K562 (cell line): ENCODE data around the gene SPATA16. TPM values are rescaled to one million over a fixed set of nuclear protein-coding genes. Genes with fewer than 3 reads are reported as not detected.

Experiments used
- ATAC-seq: fragments of 200-7000 bp; cut with Tn5 transposase; 3 replicates; pipeline ENCODE4 v1.9.1; 2020; ENCODE audit warnings: moderate library complexity
- BruUV-seq: library from RNA; stranded (reverse); fragments of 400-500 nt; replicated peaks from 2 replicates; lab custom pipeline; 2021; lab: Mats Ljungman, UMichigan
- CTCF ChIA-PET: fragments of 300-600 bp; formaldehyde crosslinking; extraction: SDS; loops from one replicate; lab custom pipeline; 2021; ENCODE audit warnings: low intra/inter-chr PET ratio; lab: Yijun Ruan, JAX
- POLR2A ChIA-PET: fragments of 300-600, 350-650 bp; sonication (Branson Sonifier 250); formaldehyde crosslinking; extraction: SDS; loops from one replicate; lab custom pipeline; 2021; ENCODE audit warnings: antibody characterized with exemption, inconsistent platforms; lab: Yijun Ruan, JAX
- DNase-seq, 4 experiments: peaks; one replicate each; pipeline versions ENCODE4 v3.0.0 to v3.0.0-alpha.2; 2011 to 2018; ENCODE audit warnings: low spot score in 3 of 4, mixed read lengths in 3 of 4; ENCODE audit errors: extremely low read depth in 1 of 4
- FAIRE-seq: peaks from 2 replicates; lab custom pipeline; 2011; peaks lifted over from hg19 to GRCh38; lab: Jason Lieb, UNC
- H2AFZ ChIP-seq: 2 replicates; pipeline ENCODE4 v1.6.0; 2011; ENCODE audit warnings: low read depth, low read length, control low read depth, inconsistent platforms
- H3K27ac ChIP-seq: fragments of 200-600 bp; 3 replicates; pipeline ENCODE4 v1.8.0; 2011; ENCODE audit warnings: low read depth, mild to moderate bottlenecking, control low read depth, inconsistent platforms, low read length, moderate library complexity, mixed read lengths; ENCODE audit errors: extremely low read depth
- H3K27me3 ChIP-seq, 2 experiments: fragments of 300-600 bp in 1 of 2; 2 replicates in 1 of 2; 3 replicates in 1 of 2; pipeline versions ENCODE4 v1.6.0 to v1.8.0; 2011; ENCODE audit warnings: inconsistent platforms in 2 of 2, low read length in 2 of 2, mild to moderate bottlenecking in 1 of 2, mixed read lengths in 1 of 2, moderate library complexity in 1 of 2; ENCODE audit not compliant: control insufficient read depth in 2 of 2, insufficient read depth in 2 of 2
- H3K36me3 ChIP-seq: fragments of 300-600 bp; 3 replicates; pipeline ENCODE4 v1.8.0; 2011; ENCODE audit warnings: mild to moderate bottlenecking, low read length, inconsistent platforms; ENCODE audit not compliant: control insufficient read depth, insufficient read depth
- H3K4me1 ChIP-seq, 2 experiments: fragments of 200-600 bp in 1 of 2; replicated peaks in 1 of 2; 2 replicates in 1 of 2; 3 replicates in 1 of 2; pipeline versions ENCODE4 v1.5.1 to v1.8.0; 2011; ENCODE audit warnings: inconsistent platforms in 2 of 2, low read length in 2 of 2, mild to moderate bottlenecking in 1 of 2, mixed read lengths in 1 of 2, moderate library complexity in 1 of 2; ENCODE audit not compliant: control insufficient read depth in 2 of 2, insufficient read depth in 2 of 2
- H3K4me2 ChIP-seq: 2 replicates; pipeline ENCODE4 v1.6.1; 2011; ENCODE audit warnings: low read length, control low read depth, inconsistent platforms, mixed read lengths; ENCODE audit not compliant: insufficient read depth
- H3K4me3 ChIP-seq: fragments of 200-600 bp; sonication (generic), shearing (Covaris generic); 2 replicates; pipeline ENCODE4 v1.5.1; 2016; ENCODE audit warnings: control low read depth, inconsistent platforms
- H3K79me2 ChIP-seq: fragments of 200-600 bp; 3 replicates; pipeline ENCODE4 v1.8.0; 2011; ENCODE audit warnings: low read length, inconsistent platforms; ENCODE audit not compliant: control insufficient read depth, insufficient read depth
- H3K9ac ChIP-seq, 2 experiments: 2 replicates each; pipeline versions ENCODE4 v1.6.0 to v1.6.1; 2011; ENCODE audit warnings: low read depth in 2 of 2, low read length in 2 of 2, control low read depth in 1 of 2, inconsistent platforms in 1 of 2, mild to moderate bottlenecking in 1 of 2, mixed read lengths in 1 of 2; ENCODE audit not compliant: insufficient read depth in 1 of 2
- H3K9me1 ChIP-seq: one replicate; pipeline ENCODE4 v1.6.0; 2011; ENCODE audit warnings: inconsistent platforms, mild to moderate bottlenecking, low read length, moderate library complexity; ENCODE audit not compliant: control insufficient read depth, insufficient read depth
- H3K9me3 ChIP-seq: replicated peaks from 2 replicates; pipeline ENCODE4 v1.5.1; 2011; ENCODE audit warnings: low read depth, low read length, inconsistent platforms; ENCODE audit not compliant: control insufficient read depth, insufficient read depth
- H4K20me1 ChIP-seq: replicated peaks from 2 replicates; pipeline ENCODE4 v1.6.1; 2011; ENCODE audit warnings: low read length, inconsistent platforms, mixed read lengths; ENCODE audit not compliant: control insufficient read depth, insufficient read depth
- BCLAF1 ChIP-seq, 2 experiments: fragments of 450-650 bp in 1 of 2; IDR thresholded peaks; 2 replicates each; pipeline ENCODE4 v1.6.1; 2011 to 2017; ENCODE audit warnings: low read depth in 2 of 2, antibody characterized with exemption in 1 of 2, borderline replicate concordance in 1 of 2, low read length in 1 of 2, mild to moderate bottlenecking in 1 of 2, mixed read lengths in 1 of 2; ENCODE audit not compliant: control insufficient read depth in 1 of 2
- BRF1 ChIP-seq: IDR thresholded peaks from 3 replicates; pipeline ENCODE4 v1.6.1; 2011; ENCODE audit warnings: borderline replicate concordance, mild to moderate bottlenecking; ENCODE audit not compliant: insufficient read length; ENCODE audit errors: extremely low read depth
- KDM5B ChIP-seq: fragments of 200-600 bp; sonication (generic); IDR thresholded peaks from 2 replicates; pipeline ENCODE4 v1.6.1; 2012; ENCODE audit warnings: low read depth, mild to moderate bottlenecking, moderate library complexity, low read length, control low read depth, inconsistent platforms; ENCODE audit not compliant: insufficient replicate concordance
- RBFOX2 ChIP-seq: fragments of 200-400 bp; formaldehyde crosslinking; IDR thresholded peaks from 2 replicates; pipeline ENCODE4 v1.6.1; 2017; ENCODE audit warnings: low read depth, mild to moderate bottlenecking, low read length, moderate library complexity
- SAFB2 ChIP-seq: fragments of 200-400 bp; formaldehyde crosslinking; IDR thresholded peaks from 2 replicates; pipeline ENCODE4 v1.6.1; 2018; ENCODE audit warnings: borderline replicate concordance, low read length, low read depth, moderate library complexity; ENCODE audit not compliant: severe bottlenecking
- WGBS: fragments of 100-300 bp; shearing (Covaris generic); methylation state at CpG from one replicate; pipeline ENCODE4 v1.1.6; 2016; ENCODE audit warnings: low coverage, mixed read lengths; ENCODE audit not compliant: insufficient coverage; ENCODE audit errors: missing lambda C conversion rate; 5-methylcytosine and 5-hydroxymethylcytosine counted together
- in situ Hi-C: fragments of 300-500 bp; cut with MboI; formaldehyde crosslinking; loops from 4 replicates; pipeline ENCODE4 v1.15.0; 2018; ENCODE audit warnings: inconsistent platforms, mixed read lengths
- intact Hi-C: fragments of 100-400 bp; cut with micrococcal nuclease; formaldehyde crosslinking; loops from 2 replicates; pipeline ENCODE4 v1.14.2; 2022
- polyA plus RNA-seq, 8 experiments: library from polyadenylated mRNA; depleted of rRNA in 4 of 8; stranded (reverse) in 5 of 8; unstranded in 3 of 8; fragments of >200 nt; fragmentation: Nextera tagmentation in 2 of 8; fragmentation: Illumina TruSeq in 1 of 8; extraction: Ambion mirVana in 2 of 8; extraction: Trizol in 1 of 8; gene quantifications; 2 replicates each; pipeline versions ENCODE4 v1.2.1 to v1.2.3, GENCODE V29; 2011 to 2014; ENCODE audit warnings: inconsistent platforms in 1 of 8, missing spikeins in 1 of 8
- total RNA-seq, 7 experiments: library from RNA; depleted of rRNA in 6 of 7; stranded (reverse); fragments of >200 nt in 6 of 7; fragmentation: Illumina TruSeq in 2 of 7; extraction: Trizol in 2 of 7; gene quantifications; 2 replicates each; pipeline versions ENCODE4 v1.2.1 to v1.2.3, GENCODE V29; 2011 to 2021; ENCODE audit warnings: low replicate concordance in 1 of 7
- TF ChIP-seq, protein P1 (sequence below): fragments of 450-650 bp; IDR thresholded peaks from 2 replicates; pipeline ENCODE4 v1.6.1; 2018; ENCODE audit not compliant: partially characterized antibody
- TF ChIP-seq, protein P2 (sequence below), 2 experiments: fragments of 450-650 bp; conservative IDR thresholded peaks; 2 replicates each; pipeline ENCODE4 v1.6.1; 2017; ENCODE audit warnings: mild to moderate bottlenecking in 2 of 2, moderate library complexity in 2 of 2
- TF ChIP-seq, protein P3 (sequence below): fragments of 250-450 bp; sonication (Bioruptor Pico); IDR thresholded peaks from 2 replicates; pipeline ENCODE4 v1.5.0; 2020; ENCODE audit warnings: mild to moderate bottlenecking, borderline replicate concordance

Gene SPATA16
- total and polyA plus RNA-seq, 9 of the 15 experiments (the other 6 are each of a cell fraction or from before 2014, with no cell fraction given) = not detected

DNA sequence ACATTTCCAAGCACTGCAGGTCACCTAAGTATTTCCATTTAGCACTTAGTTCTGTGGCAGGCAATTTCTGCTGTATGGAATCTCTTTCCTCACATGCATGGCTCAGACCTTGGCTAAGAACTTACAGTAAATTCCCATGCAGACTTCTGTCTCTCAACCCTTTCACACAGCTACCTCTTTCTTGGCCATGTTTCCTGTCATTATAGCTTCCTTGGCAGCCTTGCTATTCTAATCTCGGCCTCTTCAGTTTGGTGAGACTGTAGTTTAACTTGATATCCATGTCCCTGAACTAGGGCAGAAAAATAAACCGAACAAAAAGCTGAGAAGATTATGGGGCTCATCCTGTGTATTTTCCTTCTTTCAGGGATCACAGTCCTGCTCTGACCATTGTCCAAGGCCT is 96.0 kb downstream of the SPATA16 start (continued):
- TF ChIP-seq, protein P1, sequence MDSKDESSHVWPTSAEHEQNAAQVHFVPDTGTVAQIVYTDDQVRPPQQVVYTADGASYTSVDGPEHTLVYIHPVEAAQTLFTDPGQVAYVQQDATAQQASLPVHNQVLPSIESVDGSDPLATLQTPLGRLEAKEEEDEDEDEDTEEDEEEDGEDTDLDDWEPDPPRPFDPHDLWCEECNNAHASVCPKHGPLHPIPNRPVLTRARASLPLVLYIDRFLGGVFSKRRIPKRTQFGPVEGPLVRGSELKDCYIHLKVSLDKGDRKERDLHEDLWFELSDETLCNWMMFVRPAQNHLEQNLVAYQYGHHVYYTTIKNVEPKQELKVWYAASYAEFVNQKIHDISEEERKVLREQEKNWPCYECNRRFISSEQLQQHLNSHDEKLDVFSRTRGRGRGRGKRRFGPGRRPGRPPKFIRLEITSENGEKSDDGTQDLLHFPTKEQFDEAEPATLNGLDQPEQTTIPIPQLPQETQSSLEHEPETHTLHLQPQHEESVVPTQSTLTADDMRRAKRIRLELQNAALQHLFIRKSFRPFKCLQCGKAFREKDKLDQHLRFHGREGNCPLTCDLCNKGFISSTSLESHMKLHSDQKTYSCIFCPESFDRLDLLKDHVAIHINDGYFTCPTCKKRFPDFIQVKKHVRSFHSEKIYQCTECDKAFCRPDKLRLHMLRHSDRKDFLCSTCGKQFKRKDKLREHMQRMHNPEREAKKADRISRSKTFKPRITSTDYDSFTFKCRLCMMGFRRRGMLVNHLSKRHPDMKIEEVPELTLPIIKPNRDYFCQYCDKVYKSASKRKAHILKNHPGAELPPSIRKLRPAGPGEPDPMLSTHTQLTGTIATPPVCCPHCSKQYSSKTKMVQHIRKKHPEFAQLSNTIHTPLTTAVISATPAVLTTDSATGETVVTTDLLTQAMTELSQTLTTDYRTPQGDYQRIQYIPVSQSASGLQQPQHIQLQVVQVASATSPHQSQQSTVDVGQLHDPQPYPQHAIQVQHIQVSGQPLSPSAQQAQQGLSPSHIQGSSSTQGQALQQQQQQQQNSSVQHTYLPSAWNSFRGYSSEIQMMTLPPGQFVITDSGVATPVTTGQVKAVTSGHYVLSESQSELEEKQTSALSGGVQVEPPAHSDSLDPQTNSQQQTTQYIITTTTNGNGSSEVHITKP = no peak
- no peak for TF ChIP-seq RBFOX2
- TF ChIP-seq BRF1 = no peak

DNA sequence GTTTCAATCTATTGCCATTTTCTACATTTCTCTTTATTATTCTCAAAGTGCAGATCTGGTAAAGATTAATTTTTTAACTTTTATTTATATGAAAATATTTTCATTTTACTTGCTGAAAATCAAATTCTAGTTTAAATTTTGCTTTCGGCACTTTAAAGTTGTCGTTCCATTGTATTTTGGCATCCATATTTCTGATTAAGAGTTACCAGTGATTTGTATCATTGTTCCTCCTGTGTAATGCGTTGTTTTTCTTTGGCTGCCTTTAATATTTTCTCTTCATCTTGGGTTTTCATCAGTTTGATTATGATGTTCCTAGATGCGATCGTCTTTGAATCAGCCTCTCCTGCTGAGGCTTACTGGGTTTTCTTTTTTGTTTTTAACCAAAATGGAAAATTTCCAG is 97.3 kb downstream of the SPATA16 start:
- Histone ChIP-seq H4K20me1 (no peaks in the 10 kb centered on the region), H3K9me3 (no peaks in the 10 kb centered on the region), H3K36me3 (no peaks in the 10 kb centered on the region), H3K79me2 (no peaks in the 10 kb centered on the region), H3K9me1 (no peaks in the 10 kb centered on the region), H3K4me3 (no peak overlapping the region), H3K4me1 (no peaks in the 10 kb centered on the region), H3K9ac (no peak overlapping the region), H3K27me3 (no peaks in the 10 kb centered on the region), H3K27ac (no peak overlapping the region), H3K4me2 (no peak overlapping the region), H2AFZ (no peak overlapping the region)
- FAIRE-seq = no peak
- intact Hi-C loops = no loop called here
- no peak for DNase-seq
- ChIA-PET CTCF (no interaction called here), POLR2A (no interaction called here)
- WGBS = 91% methylated on average over 5 of the region's 5 CpGs
- in situ Hi-C loops = loop anchor here (10.0 kb wide), 1 partner anchor 59 kb away; no protein-coding TSS in a partner anchor
- BruUV-seq = no TSS peak
- ATAC-seq = no peak
- TF ChIP-seq, protein P2, sequence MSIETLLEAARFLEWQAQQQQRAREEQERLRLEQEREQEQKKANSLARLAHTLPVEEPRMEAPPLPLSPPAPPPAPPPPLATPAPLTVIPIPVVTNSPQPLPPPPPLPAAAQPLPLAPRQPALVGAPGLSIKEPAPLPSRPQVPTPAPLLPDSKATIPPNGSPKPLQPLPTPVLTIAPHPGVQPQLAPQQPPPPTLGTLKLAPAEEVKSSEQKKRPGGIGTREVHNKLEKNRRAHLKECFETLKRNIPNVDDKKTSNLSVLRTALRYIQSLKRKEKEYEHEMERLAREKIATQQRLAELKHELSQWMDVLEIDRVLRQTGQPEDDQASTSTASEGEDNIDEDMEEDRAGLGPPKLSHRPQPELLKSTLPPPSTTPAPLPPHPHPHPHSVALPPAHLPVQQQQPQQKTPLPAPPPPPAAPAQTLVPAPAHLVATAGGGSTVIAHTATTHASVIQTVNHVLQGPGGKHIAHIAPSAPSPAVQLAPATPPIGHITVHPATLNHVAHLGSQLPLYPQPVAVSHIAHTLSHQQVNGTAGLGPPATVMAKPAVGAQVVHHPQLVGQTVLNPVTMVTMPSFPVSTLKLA (conservative IDR thresholded peaks at IDR 0.05) = no peak
- no peak for TF ChIP-seq SAFB2
- TF ChIP-seq, protein P3, sequence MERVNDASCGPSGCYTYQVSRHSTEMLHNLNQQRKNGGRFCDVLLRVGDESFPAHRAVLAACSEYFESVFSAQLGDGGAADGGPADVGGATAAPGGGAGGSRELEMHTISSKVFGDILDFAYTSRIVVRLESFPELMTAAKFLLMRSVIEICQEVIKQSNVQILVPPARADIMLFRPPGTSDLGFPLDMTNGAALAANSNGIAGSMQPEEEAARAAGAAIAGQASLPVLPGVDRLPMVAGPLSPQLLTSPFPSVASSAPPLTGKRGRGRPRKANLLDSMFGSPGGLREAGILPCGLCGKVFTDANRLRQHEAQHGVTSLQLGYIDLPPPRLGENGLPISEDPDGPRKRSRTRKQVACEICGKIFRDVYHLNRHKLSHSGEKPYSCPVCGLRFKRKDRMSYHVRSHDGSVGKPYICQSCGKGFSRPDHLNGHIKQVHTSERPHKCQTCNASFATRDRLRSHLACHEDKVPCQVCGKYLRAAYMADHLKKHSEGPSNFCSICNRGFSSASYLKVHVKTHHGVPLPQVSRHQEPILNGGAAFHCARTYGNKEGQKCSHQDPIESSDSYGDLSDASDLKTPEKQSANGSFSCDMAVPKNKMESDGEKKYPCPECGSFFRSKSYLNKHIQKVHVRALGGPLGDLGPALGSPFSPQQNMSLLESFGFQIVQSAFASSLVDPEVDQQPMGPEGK (CRISPR knock-in tag) = no peak
- TF ChIP-seq BCLAF1 (IDR thresholded peaks at IDR 0.05; ENCODE audit: borderline replicate concordance in 1 of 2, control insufficient read depth in 1 of 2, low read depth in 2 of 2, low read length in 1 of 2) = no peak
- TF ChIP-seq KDM5B = no peak
